Body of pancreas (tissue), 4 donors: Measurements from ENCODE around the gene BZW2. TPM values are rescaled to one million over a fixed set of nuclear protein-coding genes. Genes with fewer than 3 reads are reported as not detected.

ENCODE experiments used
- ATAC-seq: fragments of 150-250 bp; one replicate; pipeline ENCODE4 v1.9.1; 2016
- DNase-seq, 4 donors: peaks; one replicate each; pipeline ENCODE4 v3.0.0-alpha.2; 2019
- H3K27ac ChIP-seq, 4 donors: fragments of 200-600 bp; sonication (generic); 1 replicate in 3 of 4; 2 replicates in 1 of 4; pipeline versions ENCODE4 v1.5.1 to v1.6.1; 2016 to 2019; ENCODE audit warnings: mild to moderate bottlenecking in 1 of 4, mixed read lengths in 1 of 4, moderate library complexity in 1 of 4
- H3K27me3 ChIP-seq, 2 donors: fragments of 200-600 bp; sonication (generic); one replicate each; pipeline ENCODE4 v1.6.0; 2016; ENCODE audit warnings: mild to moderate bottlenecking in 1 of 2
- H3K36me3 ChIP-seq, 2 donors: fragments of 200-600 bp; sonication (generic); replicated peaks in 1 of 2; 2 replicates each; pipeline ENCODE4 v1.5.1; 2016; ENCODE audit warnings: low read depth in 2 of 2; ENCODE audit not compliant: insufficient read depth in 1 of 2
- H3K4me1 ChIP-seq: fragments of 200-600 bp; sonication (generic); one replicate; pipeline ENCODE4 v1.6.0; 2016
- H3K4me3 ChIP-seq, 2 donors: fragments of 200-600 bp; sonication (generic); 1 replicate in 1 of 2; 2 replicates in 1 of 2; pipeline ENCODE4 v1.5.1; 2016 to 2019
- H3K9me3 ChIP-seq, 3 donors: fragments of 200-600 bp; sonication (generic); 1 replicate in 2 of 3; 2 replicates in 1 of 3; pipeline ENCODE4 v1.5.1; 2016
- POLR2A ChIP-seq, 3 donors: fragments of 450-650 bp; IDR thresholded peaks; one replicate each; pipeline ENCODE4 v1.6.1; 2016; ENCODE audit warnings: antibody characterized with exemption in 3 of 3, mild to moderate bottlenecking in 2 of 3
- WGBS, 2 donors: methylation state at CpG; one replicate each; pipeline ENCODE4 v1.1.5; 2017; 5-methylcytosine and 5-hydroxymethylcytosine counted together
- intact Hi-C: fragments of 100-400 bp; cut with DNase I; formaldehyde crosslinking; loops from one replicate; pipeline ENCODE4 v1.15.1; 2023
- total RNA-seq, 2 donors: library from RNA; depleted of rRNA; stranded (reverse); fragments of >200 nt; gene quantifications; one replicate each; pipeline ENCODE4 v1.1.0, GENCODE V29; 2016
- TF ChIP-seq, protein P1 (sequence below), 7 experiments: fragments of 450-650 bp in 4 of 7; fragments of 200-600 bp in 3 of 7; sonication (generic) in 3 of 7; IDR thresholded peaks; one replicate each; pipeline ENCODE4 v1.5.1; 2016 to 2019; ENCODE audit warnings: antibody characterized with exemption in 7 of 7

BZW2 gene
- total RNA-seq, 2 donors from 2014 or later, result 27.0 to 41.5 TPM

DNA sequence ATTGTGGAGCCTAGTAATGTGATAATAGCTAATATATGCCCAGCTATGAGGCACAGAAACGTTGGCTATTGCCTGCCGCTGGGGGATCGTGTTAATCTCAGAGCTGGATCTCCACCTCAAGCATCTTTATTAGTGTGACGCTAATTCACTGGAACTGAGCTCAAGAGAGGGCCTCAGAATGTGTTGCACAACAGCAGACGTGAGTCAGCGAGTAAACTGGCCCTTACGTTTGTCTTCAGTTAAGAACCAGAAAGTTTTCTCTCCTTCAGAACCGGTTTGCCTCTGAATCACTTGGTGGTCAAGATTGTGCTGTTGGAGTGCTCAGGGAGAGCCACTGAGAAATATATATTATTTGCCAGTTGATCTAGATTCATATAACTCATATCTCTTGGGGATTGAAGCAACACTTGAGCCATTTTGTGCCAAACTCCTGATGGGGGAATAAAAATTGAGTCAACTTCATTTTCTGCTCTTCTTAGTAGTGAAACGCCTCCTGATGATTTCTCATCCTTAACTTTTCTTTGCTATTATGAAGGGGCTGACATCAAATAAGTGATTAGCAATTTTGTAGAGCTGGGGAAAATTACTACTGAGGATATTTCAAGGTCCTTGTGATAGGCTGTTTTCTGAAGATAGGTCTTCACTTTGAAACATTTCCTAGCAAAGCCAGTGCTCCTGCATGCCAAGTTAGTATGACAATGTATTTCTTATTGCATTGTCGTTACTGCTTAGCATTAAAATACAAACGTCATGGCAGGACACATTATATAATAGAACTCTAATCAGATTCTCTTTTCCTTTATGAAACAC, 22.3 kb downstream of the BZW2 start:
- WGBS, 2 donors, result 63 to 73% methylated on average over 11 of the region's 11 CpGs
- Histone ChIP-seq H3K4me1 (peaks cover 4% of the 10 kb centered on the region), H3K27ac (peak overlapping the region in 1 of 4 donors; percentile 6), H3K9me3 (no peaks in the 10 kb centered on the region), H3K4me3 (no peak overlapping the region), H3K27me3 (no peaks in the 10 kb centered on the region), H3K36me3 (peaks cover 0 to 1% of the 10 kb centered on the region in 2 donors)
- TF ChIP-seq POLR2A (IDR thresholded peaks at IDR 0.05), result no peak
- TF ChIP-seq, protein P1, sequence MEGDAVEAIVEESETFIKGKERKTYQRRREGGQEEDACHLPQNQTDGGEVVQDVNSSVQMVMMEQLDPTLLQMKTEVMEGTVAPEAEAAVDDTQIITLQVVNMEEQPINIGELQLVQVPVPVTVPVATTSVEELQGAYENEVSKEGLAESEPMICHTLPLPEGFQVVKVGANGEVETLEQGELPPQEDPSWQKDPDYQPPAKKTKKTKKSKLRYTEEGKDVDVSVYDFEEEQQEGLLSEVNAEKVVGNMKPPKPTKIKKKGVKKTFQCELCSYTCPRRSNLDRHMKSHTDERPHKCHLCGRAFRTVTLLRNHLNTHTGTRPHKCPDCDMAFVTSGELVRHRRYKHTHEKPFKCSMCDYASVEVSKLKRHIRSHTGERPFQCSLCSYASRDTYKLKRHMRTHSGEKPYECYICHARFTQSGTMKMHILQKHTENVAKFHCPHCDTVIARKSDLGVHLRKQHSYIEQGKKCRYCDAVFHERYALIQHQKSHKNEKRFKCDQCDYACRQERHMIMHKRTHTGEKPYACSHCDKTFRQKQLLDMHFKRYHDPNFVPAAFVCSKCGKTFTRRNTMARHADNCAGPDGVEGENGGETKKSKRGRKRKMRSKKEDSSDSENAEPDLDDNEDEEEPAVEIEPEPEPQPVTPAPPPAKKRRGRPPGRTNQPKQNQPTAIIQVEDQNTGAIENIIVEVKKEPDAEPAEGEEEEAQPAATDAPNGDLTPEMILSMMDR (IDR thresholded peaks at IDR 0.05), result no peak
- DNase-seq (peak; percentile 22 to 71 (median 55)), ATAC-seq (peak; percentile 87)
- intact Hi-C loops, result no loop called here

DNA sequence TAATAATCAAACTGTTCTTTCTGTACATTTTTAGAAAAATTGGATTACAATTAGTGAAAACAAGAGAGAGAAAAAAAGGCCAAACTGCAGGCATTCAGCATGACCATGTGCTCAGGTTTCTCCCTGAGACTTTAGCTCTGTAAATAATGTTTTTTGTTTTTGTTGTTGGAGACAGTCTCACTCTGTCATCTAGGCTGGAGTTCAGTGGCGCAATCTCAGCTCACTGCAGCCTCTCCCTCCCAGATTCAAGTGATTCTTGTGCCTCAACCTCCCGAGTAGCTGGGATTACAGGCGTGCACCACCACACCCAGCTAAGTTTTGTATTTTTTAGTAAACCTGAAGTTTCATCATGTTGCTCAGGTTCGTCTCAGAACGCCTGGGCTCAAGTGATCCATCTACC, 23.0 kb downstream of the BZW2 start:
- peaks cover 4% of the 10 kb centered on the region for H3K4me1 ChIP-seq
- no peaks in the 10 kb centered on the region for H3K9me3 ChIP-seq
- ATAC-seq (no peak), DNase-seq (no peak)
- no peak overlapping the region for H3K4me3 ChIP-seq
- H3K27me3 ChIP-seq, result no peaks in the 10 kb centered on the region
- no peak for TF ChIP-seq POLR2A (IDR thresholded peaks at IDR 0.05)
- TF ChIP-seq, protein P1 (IDR thresholded peaks at IDR 0.05), result no peak
- H3K36me3 ChIP-seq, result peaks cover 0 to 1% of the 10 kb centered on the region in 2 donors
- 94 to 95% methylated on average over 5 of the region's 5 CpGs for WGBS, 2 donors
- H3K27ac ChIP-seq, result no peak overlapping the region
- intact Hi-C loops, result no loop called here

DNA sequence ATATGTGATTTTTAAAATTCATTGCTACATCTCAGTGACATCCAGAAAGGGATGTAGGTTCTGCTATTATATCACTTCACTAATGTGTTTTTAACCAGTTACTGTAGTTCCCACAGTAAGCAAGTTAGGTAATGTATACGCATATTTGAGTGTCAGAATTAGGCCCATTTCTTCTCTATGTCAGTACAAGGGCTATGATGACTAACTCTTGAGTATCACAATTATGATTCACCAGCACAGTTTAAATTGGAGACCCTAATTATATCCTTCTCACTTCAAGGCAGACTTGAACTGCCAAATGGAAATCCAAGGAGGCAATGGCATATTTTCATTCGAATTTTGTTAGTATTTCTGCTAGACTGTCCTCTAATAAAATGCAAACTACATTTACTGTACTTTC, 23.6 kb downstream of the BZW2 start:
- Histone ChIP-seq H3K9me3 (no peaks in the 10 kb centered on the region), H3K27me3 (no peaks in the 10 kb centered on the region), H3K27ac (no peak overlapping the region), H3K4me3 (no peak overlapping the region), H3K4me1 (peaks cover 4% of the 10 kb centered on the region), H3K36me3 (peaks cover 0 to 1% of the 10 kb centered on the region in 2 donors)
- WGBS, 2 donors, result 94% methylated on average over 2 of the region's 2 CpGs
- intact Hi-C loops, result no loop called here
- ATAC-seq (no peak), DNase-seq (no peak)
- TF ChIP-seq POLR2A (IDR thresholded peaks at IDR 0.05), result no peak
- TF ChIP-seq, protein P1 (IDR thresholded peaks at IDR 0.05), result no peak

DNA sequence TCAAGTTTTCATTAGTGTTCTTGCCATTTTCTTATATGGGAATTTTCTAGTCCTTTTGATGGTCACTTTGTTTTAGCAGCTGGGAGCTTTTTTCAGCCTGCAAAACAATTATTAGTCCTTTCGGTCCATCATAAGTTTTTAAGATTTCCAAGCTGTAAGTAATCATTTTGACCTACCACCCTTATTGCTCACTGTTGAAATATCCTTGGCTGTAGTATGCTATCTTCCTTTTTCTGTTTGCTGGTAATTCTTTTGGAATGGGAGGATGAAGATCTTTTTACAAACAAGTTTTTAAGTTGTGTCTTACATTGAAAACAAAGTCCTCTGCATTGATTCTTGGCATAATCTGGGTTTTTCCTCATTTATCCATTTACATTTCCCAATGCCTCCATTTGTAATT, 24.0 kb downstream of the BZW2 start:
- intact Hi-C loops, result no loop called here
- no peak for DNase-seq
- 73 to 88% methylated on average over 1 of the region's 1 CpG for WGBS, 2 donors
- TF ChIP-seq, protein P1 (IDR thresholded peaks at IDR 0.05), result no peak
- TF ChIP-seq POLR2A (IDR thresholded peaks at IDR 0.05), result no peak
- ATAC-seq, result no peak
- Histone ChIP-seq H3K9me3 (no peaks in the 10 kb centered on the region), H3K27ac (no peak overlapping the region), H3K27me3 (no peaks in the 10 kb centered on the region), H3K4me1 (peaks cover 4% of the 10 kb centered on the region), H3K4me3 (no peak overlapping the region), H3K36me3 (peaks cover 0 to 1% of the 10 kb centered on the region in 2 donors)
